HS-5 (cell line): ENCODE data around the gene ILDR1.

Experiments
- DNase-seq: peaks from one replicate; pipeline ENCODE4 v3.0.0-alpha.2; 2012; ENCODE audit warnings: low read depth

The ILDR1 gene

DNA sequence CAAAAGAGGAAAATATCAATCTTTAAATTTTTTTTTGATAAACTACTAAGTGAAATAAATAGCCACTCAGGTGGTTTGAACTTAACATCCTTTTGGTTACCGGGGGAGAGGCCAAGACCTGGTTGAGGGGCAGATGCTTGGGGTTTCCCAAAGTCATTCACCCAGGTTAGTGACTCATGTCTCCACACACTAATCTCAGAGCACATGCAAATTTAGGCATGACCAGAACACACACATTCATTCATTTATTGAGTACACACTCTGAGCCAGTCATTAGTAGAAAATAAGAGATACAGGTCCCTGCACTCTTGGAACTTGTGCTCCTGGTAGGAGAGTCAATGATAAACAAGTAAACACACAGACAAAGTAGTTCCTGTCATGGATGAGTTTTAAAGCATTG is 7.3 kb downstream of the ILDR1 start:
- DNase-seq, result no peak

GRCh38 chr3:122013448-122013925 is 8.6 kb downstream of the ILDR1 start:
- DNase-seq, result no peak

- no peak for DNase-seq
These were observed 9.2 kb downstream of the ILDR1 start for GRCh38 chr3:122012821-122013220.

- no peak for DNase-seq
These were observed 10.7 kb downstream of the ILDR1 start for GRCh38 chr3:122011396-122011795.

DNA sequence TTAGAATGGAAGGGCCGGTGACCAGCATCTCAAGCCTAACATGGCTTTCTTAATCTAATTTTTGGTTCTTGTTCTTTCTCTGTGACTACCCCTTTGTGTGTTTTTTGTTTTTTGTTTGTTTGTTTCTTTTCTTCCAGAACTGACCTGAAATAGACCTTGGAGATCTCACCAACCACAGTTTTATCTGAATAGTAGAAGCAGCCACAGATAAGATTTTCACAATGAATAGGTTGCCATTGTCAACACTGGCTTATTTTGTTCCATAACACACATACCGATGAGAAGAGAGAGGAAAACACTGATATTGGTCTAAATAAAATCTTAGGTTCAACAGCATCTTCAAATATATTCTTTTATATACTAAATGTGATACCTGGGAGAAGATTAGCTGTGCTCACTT is 11.5 kb downstream of the ILDR1 start:
- DNase-seq, result no peak

DNA sequence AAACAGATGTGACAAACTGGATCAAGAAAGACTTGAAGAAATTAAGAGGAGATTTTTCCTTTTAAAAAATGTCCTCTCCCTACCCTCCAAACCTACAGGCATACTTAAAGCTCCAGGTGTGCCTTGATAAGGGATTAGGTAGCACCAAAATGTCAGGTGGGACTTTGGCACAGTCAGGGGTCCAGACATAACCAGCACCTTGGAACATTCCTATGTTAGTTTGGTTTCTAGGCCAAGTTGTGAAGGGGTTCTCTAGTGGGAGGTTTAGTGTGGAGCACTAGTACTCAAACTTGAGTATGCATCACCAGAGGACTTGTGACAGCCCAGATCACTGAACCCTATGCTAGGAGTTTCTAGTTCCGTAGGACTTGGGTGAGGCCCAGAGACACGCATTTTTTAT is 13.9 kb downstream of the ILDR1 start:
- no peak for DNase-seq

DNA sequence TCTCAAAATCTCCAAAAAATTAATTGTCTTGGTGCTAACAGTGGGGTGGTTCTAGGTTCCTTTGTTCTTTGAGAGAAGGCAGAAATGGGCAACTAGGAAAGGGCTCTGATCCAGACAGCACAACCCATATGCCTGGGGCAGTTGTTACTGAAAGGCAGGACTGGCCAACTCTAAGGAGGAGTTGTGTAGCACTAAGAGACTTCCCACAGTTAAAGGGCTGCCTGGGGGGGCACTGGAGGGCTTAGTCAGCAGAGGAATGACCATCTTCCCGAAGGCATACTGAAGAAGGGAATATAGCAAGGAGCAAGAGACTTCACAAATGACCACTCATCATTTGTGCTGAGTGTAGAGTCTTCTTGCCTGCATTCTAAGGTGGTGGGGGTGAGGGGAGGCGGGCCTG is 15.8 kb downstream of the ILDR1 start:
- no peak for DNase-seq

DNA sequence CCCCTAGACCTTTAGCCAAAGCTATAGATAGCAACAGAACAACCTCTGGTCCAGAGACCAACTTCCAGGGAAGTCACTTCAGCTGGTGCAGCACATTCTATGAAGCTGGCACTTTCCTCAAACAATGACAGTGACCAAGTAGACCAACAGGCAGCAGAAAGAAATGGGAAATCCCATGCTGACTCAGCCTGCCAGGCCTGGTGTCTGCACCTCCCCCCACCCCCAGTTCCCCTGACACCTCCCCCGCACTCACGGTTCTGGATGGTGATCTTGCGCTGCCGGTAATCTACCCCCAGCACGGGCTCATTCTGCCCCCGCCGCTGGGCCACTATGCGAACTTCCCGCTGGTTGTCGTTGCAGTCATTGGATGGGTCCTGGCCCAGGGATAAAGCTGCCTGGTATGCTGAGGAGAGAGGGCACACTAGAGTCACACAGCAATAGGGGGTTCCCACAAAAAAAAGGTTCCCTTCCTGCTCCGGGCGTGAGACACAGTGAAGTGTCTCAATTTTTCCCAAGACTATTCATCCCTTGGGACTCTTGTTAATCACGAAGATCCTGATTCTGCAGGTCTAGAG is 17.0 kb downstream of the ILDR1 start:
- no peak for DNase-seq

- no peak for DNase-seq
These were observed 17.9 kb downstream of the ILDR1 start for GRCh38 chr3:122004107-122004506.

DNA sequence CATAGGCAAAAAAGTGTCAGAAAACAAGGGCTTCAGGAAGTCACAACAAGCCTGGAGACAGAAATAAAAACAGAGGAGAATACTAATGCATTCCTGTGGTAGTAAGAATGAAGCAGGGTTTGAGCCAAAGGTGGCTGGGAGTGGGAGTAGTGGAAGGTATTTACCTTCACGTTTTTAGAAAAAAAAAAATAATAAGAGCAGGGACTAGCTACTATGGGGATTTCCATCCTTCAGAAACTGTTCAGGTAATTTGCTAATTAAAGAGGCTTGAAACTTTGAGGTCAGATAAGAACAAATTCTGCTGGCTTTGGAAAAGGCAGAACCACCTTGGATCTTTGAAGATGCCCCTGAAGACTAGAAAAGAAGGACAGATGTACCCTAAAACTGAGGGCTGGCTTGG is 18.4 kb downstream of the ILDR1 start:
- no peak for DNase-seq

DNA sequence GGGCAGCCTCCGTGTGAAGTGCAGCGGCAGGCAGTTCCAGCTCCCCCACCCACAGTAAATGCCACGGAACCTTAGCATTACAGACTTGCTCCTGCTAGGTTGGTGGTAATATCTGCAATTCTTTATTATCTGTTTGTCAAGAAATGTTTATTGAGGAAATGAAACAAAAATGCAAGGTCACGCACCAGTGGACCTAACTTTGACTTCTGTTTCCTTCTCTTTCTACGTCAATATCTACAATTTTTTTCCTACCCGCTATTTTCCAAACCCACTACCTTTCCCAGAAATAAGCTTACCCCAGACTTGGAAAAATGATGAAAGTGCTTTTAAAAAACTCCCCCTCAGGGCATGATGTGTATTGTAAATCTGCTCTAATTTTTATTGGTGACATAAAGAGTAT is 18.9 kb downstream of the ILDR1 start:
- DNase-seq, result no peak

- no peak for DNase-seq
These were observed 19.4 kb downstream of the ILDR1 start for GRCh38 chr3:122002611-122003010.

DNA sequence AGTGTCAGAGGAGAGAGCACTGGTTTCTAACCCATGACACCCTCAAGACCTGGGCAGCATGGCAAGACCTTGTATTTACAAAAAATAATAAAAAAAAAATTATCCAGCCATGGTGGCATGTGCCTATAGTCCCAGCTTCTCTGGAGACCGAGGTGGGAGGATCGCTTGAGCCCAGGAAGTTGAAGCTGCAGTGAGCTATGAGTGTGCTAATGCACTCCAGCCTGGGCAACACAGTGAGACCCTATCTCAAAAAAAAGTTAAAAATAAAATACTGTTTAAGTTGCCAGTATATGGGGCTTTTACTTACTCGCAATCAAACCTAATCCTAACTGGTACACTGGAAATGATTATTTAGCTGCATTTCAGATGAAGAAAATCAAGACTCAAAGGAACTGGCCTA is 20.2 kb downstream of the ILDR1 start:
- DNase-seq, result no peak

GRCh38 chr3:122000936-122001605 is 21.0 kb downstream of the ILDR1 start:
- DNase-seq, result no peak

GRCh38 chr3:121999931-122000330 is 22.1 kb downstream of the ILDR1 start:
- no peak for DNase-seq

- DNase-seq, result no peak
These were observed 23.2 kb downstream of the ILDR1 start for GRCh38 chr3:121998611-121999473.

DNA sequence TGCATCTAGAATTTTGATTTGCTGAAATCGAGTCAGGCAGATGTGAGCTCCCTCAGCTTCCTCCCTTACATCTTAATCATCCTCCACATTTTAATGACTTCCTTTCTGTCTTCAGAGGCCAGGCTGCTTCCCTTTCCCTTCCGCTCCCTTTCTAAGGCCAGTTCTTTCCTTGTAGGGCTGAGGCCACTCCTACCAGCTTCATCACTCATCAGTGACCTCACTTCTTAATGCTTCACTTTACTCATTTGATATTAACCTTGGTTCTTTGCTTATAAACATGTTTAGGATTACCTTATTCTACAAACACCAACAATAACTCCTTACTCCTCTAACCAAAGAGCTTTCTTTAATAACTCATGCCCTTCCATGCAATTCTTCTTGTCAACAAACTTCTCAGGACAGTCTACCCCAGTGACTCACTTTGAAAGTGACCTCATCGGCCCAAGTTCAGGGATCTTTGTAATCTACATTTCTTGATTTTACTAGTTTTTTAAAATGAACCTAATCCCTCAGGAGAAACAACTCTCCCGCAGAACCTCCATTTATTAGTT is 23.9 kb downstream of the ILDR1 start:
- DNase-seq, result peak; percentile 20

DNA sequence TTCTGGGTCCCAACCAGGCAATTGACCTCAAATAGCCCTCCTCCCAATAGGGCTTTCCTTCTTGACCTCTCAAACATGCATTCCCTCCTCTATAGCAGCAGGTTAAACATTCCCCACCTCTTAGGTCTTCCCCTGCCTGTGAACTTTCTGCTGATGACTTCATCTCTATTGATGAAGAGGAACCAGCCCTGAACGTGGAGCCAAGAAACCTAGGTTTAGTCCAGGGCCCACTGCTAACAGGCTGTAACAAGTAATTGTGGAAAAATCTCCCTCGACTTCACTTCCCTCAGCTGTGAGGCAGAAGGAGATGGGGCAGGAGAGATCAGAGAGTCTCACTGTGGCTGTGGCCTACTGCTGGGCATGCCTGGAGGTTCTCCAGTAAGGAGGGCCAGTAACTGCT is 24.7 kb downstream of the ILDR1 start:
- DNase-seq, result no peak

- DNase-seq, result no peak
These were observed 25.6 kb downstream of the ILDR1 start for GRCh38 chr3:121996441-121996840.

DNA sequence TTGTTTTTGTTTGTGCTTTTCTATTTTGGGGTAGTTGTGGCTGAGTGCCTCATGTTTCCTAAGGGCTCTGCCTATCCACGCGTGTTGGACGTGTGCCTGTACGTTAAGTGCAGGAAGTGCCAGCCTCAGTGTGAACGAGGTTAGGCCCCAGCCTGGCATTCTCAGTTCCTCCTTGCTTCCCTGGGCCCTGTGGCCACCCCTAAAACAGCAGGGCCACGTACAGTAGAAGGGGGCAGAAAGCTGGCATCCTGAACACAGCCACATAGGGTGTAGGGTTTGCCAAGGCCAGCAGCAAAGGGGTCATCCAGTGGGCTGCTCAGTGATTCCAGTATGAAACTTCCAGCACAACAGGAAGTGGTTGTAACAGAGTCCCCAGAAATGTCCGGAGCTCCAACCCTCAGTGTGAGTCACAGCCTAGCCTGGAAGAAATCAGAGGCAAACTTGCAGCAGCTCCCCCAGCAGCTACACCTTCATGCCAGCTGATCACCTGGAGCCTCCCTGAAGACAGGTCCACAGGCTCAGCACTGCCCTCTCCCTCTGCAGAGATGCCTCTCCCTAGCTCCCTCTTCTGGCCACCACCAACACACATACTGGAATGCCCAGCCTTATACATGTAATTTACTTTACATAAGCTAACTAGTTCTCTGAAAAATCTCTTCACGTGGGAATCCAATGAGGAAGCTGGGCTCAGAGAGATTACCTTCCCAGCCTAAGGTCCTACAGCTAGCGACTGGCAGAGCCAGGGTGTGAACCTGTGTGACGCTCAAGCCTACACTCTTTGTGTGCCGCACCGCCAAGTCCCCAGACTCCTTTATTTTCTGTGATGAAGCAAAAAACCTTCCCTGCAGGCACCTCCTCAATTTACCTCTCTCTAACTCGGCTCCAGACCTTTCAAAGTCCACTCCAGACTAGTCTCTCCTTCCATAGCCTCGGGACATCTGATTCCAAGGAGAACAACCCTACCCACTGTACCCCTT is 26.6 kb downstream of the ILDR1 start:
- DNase-seq, result peak; percentile 60

DNA sequence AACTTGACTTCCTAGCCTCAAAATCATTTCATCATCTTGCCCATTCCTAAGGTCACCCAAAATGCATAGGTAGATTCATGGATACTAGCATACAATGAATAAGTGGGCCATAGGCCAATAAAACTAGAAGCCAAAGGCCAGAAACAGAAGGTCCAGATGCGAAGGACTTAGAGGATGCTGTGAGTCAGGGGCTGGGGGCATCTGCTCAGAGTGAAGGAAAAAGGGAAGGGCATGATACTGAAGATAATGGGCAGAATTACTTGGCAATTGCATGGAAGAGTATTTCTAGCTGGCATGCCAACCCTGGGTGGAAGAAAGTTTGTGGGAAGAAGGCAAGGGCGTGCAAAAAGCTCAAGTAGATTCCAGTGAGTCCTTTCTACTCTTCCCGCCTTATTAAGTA is 27.5 kb downstream of the ILDR1 start:
- DNase-seq, result no peak
